Activated T-helper 17 cell treated with anti-CD3 and anti-CD28 coated beads, Interleukin-2, amount 50 U/mL, for 72 hours (primary cell): Measurements from ENCODE around the gene GFM1. TPM values are rescaled to one million over a fixed set of nuclear protein-coding genes. Genes with fewer than 3 reads are reported as not detected.

Experiments used
- ATAC-seq: fragments of 150-1000 bp; cut with Tn5 transposase; replicated peaks from 2 replicates; pipeline ENCODE4 v1.10.0; 2021; ENCODE audit warnings: mild to moderate bottlenecking, moderate library complexity
- H3K27ac Mint-ChIP-seq: one replicate; pipeline ENCODE4 v1.8.0; 2022; ENCODE audit warnings: mixed read lengths
- H3K27me3 Mint-ChIP-seq: one replicate; pipeline ENCODE4 v1.8.0; 2022; ENCODE audit warnings: mixed read lengths
- H3K36me3 Mint-ChIP-seq: one replicate; pipeline ENCODE4 v1.8.0; 2022; ENCODE audit warnings: low read depth, mild to moderate bottlenecking, mixed read lengths
- H3K4me1 Mint-ChIP-seq: one replicate; pipeline ENCODE4 v1.8.0; 2022; ENCODE audit warnings: mixed read lengths
- H3K4me3 Mint-ChIP-seq: one replicate; pipeline ENCODE4 v1.8.0; 2022; ENCODE audit warnings: mild to moderate bottlenecking, mixed read lengths
- H3K9me3 Mint-ChIP-seq: one replicate; pipeline ENCODE4 v1.8.0; 2022; ENCODE audit warnings: mixed read lengths
- total RNA-seq, 2 donors: library from RNA; stranded (reverse); gene quantifications; one replicate each; pipeline ENCODE4 v1.2.3, GENCODE V29; 2022

GFM1 gene
- total RNA-seq, 2 donors from 2014 or later: 40.6 to 69.1 TPM

DNA sequence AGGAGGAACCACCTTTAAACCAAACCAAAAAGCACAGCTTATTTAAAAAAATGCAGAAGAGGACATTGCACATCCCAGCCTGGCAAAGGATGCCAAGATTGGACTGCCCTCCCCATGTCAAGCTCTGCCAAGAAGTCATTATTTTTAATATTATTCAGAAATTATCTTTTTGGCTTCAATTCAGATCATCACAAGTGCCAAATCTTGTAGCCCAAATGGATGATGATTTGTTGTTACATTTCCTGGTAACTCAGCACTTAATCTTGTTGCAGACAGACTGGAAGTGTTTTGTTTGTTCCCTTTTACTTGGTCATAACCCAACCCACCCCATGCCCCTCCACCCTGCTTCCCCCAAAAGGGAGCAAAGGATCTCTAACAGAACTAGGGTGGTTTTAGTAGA is 56.2 kb downstream of the GFM1 start:
- H3K27me3 Mint-ChIP-seq: no peaks in the 10 kb centered on the region
- no peaks in the 10 kb centered on the region for H3K9me3 Mint-ChIP-seq
- H3K36me3 Mint-ChIP-seq: peaks cover 58% of the 10 kb centered on the region
- H3K4me3 Mint-ChIP-seq: no peak overlapping the region
- no peaks in the 10 kb centered on the region for H3K4me1 Mint-ChIP-seq
- peak overlapping the region; percentile 58 for H3K27ac Mint-ChIP-seq
- no peak for ATAC-seq

DNA sequence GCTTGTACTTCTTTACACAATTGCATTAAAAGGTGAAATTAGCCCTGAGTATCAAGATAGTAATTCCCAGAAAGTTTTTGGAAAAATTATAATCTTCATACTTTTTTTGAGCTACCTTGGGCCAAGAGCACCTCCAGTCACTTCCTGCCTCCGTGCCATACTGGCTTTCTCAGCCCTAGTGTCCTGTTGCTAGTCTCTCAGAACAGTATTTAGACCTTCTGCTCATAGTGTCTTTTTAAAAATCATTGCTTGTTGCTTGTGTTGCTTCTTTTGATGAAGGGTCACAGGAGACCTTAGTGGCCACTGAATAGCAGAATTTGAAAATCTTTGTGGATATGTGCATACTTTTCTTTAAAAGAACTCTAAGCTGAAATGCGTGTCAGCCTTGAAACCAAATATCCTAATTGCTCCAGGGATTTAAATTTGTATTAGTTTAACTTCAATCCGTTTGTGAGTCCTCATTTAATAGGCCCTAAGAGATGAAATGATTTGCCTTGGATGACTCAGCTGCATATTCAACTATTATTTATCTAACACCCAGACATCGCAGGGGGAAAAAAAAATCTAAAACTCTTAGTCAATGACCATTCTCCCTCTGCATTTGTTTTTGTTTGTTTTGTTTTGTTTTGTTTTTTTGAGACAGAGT is 57.2 kb downstream of the GFM1 start:
- Mint-ChIP-seq H3K27ac (peak overlapping the region; percentile 58), H3K4me1 (no peaks in the 10 kb centered on the region)

DNA sequence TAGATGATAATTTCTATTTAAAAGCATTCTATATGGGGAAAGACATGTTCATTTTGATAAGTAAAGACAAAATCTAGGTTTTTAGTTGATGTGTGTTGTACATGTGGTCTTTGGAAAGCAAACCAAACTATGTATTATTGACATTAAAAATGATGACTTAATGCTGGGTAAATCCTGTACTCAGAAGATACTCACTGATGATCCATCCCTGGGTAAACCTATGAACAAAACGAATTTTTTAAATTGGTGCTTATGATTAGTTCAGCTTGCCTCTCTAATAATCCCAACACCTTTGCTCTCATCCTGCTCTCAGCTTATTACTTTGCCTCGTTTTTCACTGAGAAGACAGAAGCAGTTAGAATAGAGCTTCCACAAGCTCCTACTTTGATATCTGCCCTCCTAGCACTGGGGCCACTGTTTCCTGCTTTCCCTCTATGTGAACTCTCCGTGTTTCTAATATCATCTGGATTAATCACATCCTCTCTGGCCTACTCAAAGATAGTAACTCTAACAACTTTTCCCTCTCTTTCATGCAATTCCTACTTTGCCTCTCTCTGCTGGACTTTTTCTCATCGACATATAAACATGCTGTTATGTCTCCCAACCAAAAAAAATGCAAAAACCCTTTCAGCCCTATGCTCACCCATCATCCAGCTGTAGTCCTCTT is 58.6 kb downstream of the GFM1 start:
- H3K4me1 Mint-ChIP-seq: no peaks in the 10 kb centered on the region
- peaks cover 70% of the 10 kb centered on the region for H3K36me3 Mint-ChIP-seq
- no peaks in the 10 kb centered on the region for H3K9me3 Mint-ChIP-seq
- ATAC-seq: no peak
- peak overlapping the region; percentile 9 for H3K27ac Mint-ChIP-seq
- no peak overlapping the region for H3K4me3 Mint-ChIP-seq
- no peaks in the 10 kb centered on the region for H3K27me3 Mint-ChIP-seq

More for the DNA sequence above, 57.2 kb downstream of the GFM1 start:
- no peak for ATAC-seq
- Mint-ChIP-seq H3K27me3 (no peaks in the 10 kb centered on the region), H3K9me3 (no peaks in the 10 kb centered on the region), H3K4me3 (no peak overlapping the region), H3K36me3 (peaks cover 62% of the 10 kb centered on the region)

DNA sequence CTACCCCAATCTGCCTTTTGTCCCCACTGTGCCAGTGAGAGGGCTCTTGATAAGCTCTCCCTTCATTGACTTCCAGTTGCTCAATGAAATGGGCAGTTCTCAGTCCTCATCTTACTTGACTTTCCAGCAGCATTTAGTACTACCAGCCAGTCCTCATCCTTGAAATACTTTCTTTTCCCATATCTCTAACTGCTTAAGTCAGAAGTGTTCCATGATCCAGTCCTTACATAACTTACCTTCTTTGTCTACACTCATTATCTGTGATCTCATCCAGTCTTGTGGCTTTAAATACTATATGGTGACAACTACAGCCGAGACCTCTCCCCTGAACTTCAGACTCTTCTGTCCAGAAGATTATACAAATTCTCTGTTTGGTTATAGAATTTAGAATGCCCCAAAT is 59.2 kb downstream of the GFM1 start:
- no peaks in the 10 kb centered on the region for H3K27me3 Mint-ChIP-seq
- no peak for ATAC-seq
- H3K27ac Mint-ChIP-seq: peak overlapping the region; percentile 9
- no peaks in the 10 kb centered on the region for H3K4me1 Mint-ChIP-seq
- peaks cover 70% of the 10 kb centered on the region for H3K36me3 Mint-ChIP-seq
- H3K9me3 Mint-ChIP-seq: no peaks in the 10 kb centered on the region
- no peak overlapping the region for H3K4me3 Mint-ChIP-seq

DNA sequence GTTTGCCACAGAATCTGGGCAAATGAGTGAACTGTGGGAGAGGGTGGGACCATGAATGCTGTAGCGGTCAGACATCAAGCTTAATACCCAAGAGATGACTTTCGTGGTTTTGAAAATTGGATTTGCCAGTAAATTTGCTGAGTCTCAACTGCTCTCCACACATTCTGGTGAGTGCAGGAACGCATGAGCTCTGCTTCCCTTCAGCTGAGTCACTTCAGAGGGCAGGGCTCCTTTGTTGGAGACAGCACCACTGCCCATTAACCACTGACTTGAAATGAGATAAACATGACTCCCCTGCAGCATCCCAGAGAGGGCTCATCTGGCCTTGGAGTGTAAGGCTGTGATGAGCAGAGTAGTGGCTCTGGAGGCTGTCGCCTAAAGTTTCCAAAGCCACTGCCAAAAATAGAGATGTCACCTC is 65.3 kb downstream of the GFM1 start:
- Mint-ChIP-seq H3K27ac (no peak overlapping the region), H3K4me1 (peaks cover 5% of the 10 kb centered on the region), H3K36me3 (peaks cover 80% of the 10 kb centered on the region), H3K4me3 (no peak overlapping the region), H3K27me3 (no peaks in the 10 kb centered on the region), H3K9me3 (no peaks in the 10 kb centered on the region)
- no peak for ATAC-seq

DNA sequence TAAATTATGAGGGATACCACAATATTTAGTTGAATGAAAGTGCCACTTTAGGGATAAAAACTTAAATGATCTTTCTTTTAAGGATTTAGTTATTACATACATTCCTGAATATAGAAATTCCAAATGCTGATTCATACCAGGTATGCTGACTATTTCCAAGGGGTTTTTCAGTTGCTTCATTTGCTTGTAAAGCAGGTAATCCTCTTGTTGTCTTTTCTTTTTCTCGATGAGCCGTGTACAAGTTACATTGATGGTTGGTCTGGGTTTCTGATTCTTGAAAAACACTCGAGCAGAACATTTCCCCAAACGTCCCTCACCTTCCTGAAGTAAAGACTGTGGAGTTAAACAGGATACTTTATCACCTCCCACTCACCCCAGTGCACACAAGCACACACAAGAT is 66.3 kb downstream of the GFM1 start:
- H3K36me3 Mint-ChIP-seq: peaks cover 74% of the 10 kb centered on the region
- no peak for ATAC-seq
- no peak overlapping the region for H3K27ac Mint-ChIP-seq
- peaks cover 5% of the 10 kb centered on the region for H3K4me1 Mint-ChIP-seq
- no peak overlapping the region for H3K4me3 Mint-ChIP-seq
- H3K9me3 Mint-ChIP-seq: no peaks in the 10 kb centered on the region
- no peaks in the 10 kb centered on the region for H3K27me3 Mint-ChIP-seq

DNA sequence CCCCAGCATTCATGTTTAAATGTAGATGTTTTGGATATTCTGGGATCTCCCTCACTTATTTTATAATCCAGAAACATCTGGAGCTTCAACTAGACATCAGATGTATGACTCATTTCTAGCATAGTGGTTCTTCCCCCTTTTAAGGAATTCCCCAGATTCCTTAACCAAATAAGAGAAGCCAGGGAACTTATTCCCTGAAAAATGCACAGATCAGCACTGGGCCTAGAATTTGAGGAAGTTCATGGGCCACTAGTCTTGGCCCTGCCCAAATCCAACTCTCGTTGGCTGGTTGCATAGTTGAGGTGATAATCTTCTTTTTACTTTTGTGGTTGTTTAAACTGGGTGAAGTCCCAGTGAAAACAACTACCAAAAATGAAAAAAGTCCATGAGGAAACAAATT is 67.6 kb downstream of the GFM1 start:
- Mint-ChIP-seq H3K4me1 (peaks cover 5% of the 10 kb centered on the region), H3K27me3 (no peaks in the 10 kb centered on the region), H3K4me3 (no peak overlapping the region), H3K27ac (peak overlapping the region; percentile 69), H3K36me3 (peaks cover 63% of the 10 kb centered on the region), H3K9me3 (no peaks in the 10 kb centered on the region)
- ATAC-seq: peak; percentile 24

DNA sequence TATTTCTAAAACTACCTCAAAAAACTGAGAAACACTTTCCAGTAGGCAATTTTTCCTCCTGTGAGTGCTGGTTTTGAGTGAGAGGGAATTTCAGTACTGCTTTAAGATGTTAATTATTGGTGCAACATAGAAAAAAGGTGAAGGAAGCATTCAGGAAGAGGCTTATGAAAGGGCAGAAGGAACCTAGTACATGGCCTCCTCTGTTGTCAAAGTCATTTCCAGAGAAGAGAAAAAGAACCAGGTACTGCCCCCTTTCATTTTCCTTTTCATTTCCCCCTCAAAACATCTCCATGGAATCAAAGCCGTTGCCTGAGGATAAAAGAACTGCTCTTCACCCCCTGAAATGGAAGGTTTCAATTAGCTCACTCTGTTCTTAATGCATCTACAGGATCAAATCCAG is 68.1 kb downstream of the GFM1 start:
- ATAC-seq: peak; percentile 28
- H3K27me3 Mint-ChIP-seq: no peaks in the 10 kb centered on the region
- peaks cover 57% of the 10 kb centered on the region for H3K36me3 Mint-ChIP-seq
- peak overlapping the region; percentile 69 for H3K27ac Mint-ChIP-seq
- H3K4me1 Mint-ChIP-seq: peaks cover 10% of the 10 kb centered on the region
- H3K9me3 Mint-ChIP-seq: no peaks in the 10 kb centered on the region
- no peak overlapping the region for H3K4me3 Mint-ChIP-seq

DNA sequence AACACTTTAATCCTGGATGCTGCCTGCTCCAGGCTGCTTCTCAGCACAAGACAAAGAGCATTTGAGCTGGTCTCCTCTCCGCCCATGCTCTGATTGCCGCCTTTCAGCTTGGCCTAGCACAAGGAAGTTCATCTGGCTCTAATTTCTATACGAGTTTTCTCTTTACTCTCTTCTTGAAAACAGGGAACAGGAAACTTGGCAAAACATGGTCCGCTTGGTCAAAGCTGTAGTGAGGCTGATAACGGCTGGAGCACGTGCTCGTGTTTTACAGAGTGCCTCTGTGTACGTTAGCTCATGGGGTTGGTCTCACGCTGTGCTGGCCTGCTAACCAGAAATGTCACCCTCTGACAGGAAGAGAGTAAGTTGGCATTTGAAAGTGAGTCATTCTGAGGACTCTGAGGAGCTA is 68.8 kb downstream of the GFM1 start:
- Mint-ChIP-seq H3K9me3 (no peaks in the 10 kb centered on the region), H3K4me1 (peaks cover 13% of the 10 kb centered on the region), H3K27me3 (no peaks in the 10 kb centered on the region), H3K4me3 (no peak overlapping the region), H3K27ac (peak overlapping the region; percentile 39), H3K36me3 (peaks cover 51% of the 10 kb centered on the region)
- peak; percentile 66 for ATAC-seq

DNA sequence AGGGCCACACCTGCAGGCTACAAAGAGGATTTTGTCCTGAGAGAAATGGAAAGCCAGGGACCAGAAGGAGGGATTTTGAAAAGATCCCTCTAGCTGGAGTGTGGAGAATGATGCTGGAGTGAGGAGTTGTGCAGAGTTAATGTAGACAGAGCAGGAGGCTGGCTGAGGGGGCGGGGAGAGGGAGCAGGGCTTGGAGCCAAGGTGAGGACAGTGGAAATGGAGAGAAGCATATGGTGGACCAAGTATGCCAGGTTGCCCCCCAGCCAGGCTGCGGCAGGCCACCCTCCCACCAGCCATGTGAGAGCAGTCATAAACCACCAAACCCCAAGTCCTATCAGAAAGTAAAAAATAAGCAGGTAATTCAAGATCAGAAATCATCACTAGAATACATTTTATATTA is 73.2 kb downstream of the GFM1 start:
- H3K27ac Mint-ChIP-seq: peak overlapping the region; percentile 77
- H3K36me3 Mint-ChIP-seq: peaks cover 7% of the 10 kb centered on the region
- no peaks in the 10 kb centered on the region for H3K27me3 Mint-ChIP-seq
- peaks cover 26% of the 10 kb centered on the region for H3K4me1 Mint-ChIP-seq
- no peaks in the 10 kb centered on the region for H3K9me3 Mint-ChIP-seq
- no peak overlapping the region for H3K4me3 Mint-ChIP-seq
- no peak for ATAC-seq

DNA sequence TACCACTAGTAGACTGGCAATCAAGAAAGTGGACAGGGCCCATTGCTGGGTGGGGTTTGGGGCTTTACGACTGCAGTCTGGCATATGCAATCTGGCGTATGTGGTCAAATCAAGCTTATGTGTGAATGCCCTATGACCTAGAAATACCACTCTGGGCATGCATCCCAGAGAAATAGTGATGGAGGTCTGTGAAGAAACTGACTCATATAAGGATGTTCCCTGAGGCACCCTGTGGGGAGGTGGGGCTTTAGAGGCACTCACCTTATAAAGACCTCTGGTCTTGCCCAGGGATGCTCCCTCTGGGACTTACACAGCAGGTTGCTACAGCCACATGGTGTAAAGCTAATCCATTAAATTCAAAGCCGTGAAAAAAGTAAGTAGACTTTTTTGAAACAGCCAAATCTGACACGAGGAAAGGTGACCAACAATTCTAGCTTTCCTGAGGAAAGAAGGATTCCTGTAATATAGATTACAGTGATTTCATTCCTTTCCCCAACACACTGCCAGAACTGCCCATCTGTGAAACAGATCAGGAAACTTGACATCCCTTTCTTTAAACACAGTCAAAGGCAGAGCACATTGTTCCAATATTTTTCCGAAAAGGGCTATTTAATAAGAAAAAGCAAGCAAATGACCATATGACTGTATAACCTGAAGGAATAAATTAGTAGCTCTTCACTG is 74.3 kb downstream of the GFM1 start:
- Mint-ChIP-seq H3K4me1 (peaks cover 34% of the 10 kb centered on the region), H3K9me3 (no peaks in the 10 kb centered on the region), H3K36me3 (peaks cover 5% of the 10 kb centered on the region), H3K27me3 (no peaks in the 10 kb centered on the region), H3K27ac (no peak overlapping the region), H3K4me3 (no peak overlapping the region)
- ATAC-seq: no peak

DNA sequence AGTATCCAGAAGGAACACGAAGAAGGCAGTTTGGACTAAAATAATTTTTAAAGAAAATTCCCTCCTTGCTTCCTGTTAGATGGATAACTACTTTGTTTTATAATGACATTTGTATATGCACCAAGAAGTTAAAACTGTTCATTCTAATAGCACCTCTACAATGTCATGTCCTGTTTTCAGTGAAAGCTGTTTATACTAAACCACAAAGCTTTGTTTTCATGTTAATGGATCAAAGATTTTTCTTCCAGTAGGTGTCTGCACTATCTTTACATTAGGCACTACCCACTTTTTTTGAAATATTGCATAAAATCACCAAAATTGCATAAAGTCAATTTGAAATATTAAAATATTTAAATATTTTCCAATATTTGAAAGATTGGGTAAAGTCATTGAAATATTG is 77.8 kb downstream of the GFM1 start:
- no peaks in the 10 kb centered on the region for H3K27me3 Mint-ChIP-seq
- H3K27ac Mint-ChIP-seq: peak overlapping the region; percentile 84
- peaks cover 5% of the 10 kb centered on the region for H3K36me3 Mint-ChIP-seq
- peak overlapping the region; percentile 76 for H3K4me3 Mint-ChIP-seq
- H3K4me1 Mint-ChIP-seq: peaks cover 41% of the 10 kb centered on the region
- ATAC-seq: no peak
- no peaks in the 10 kb centered on the region for H3K9me3 Mint-ChIP-seq

DNA sequence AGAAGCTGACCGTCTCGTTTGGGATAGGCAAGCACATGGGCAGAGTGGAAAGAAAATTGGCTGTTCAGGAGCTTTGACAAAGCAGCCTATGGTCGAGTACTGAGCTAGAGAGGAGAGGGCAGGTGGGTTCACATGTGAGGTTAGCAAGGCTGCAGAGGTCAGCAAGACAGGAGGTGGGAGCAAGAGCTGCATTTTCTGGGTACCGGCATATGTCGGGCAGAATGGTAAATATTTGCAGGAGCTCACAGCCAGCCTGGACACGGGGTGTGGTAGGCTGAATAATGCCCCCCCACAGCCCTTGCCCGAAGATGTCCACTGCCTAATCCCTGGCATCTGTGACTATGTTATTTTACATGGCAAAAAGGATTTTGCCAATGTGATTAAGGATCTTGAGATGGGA is 79.7 kb downstream of the GFM1 start:
- H3K4me1 Mint-ChIP-seq: peaks cover 35% of the 10 kb centered on the region
- peak overlapping the region; percentile 98 for H3K27ac Mint-ChIP-seq

DNA sequence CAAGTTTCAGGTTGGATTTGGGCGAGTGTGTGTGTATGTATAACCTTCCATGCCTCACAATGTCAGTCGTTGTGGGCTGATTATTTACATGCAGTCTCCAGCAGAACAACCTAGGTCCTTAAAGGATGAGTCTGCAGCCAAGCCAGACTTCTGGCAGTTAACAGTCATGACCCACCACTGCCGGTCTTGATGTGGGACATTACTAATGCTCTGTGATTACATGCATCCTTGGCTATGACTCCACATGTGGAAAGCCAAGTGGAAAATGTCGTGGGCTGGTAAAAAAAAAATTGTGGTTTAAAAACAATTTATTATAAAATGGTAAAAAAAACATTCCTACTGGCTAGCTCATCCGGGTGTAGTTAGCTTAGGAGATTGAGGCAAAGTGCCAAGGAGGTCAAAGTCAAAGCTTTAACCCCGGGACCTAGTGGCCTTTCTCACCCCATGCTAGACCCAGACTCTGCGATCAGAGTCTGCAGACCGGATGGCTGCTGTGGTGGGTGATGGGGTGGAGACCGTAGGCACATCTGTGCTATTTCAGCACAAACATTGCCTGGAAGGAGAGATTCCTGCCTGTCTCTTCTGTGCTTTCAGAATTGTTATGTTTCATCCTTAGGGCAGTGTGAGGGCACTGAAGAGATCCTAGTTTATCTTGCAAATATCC is 81.2 kb downstream of the GFM1 start:
- Mint-ChIP-seq H3K4me1 (peaks cover 34% of the 10 kb centered on the region), H3K27me3 (no peaks in the 10 kb centered on the region), H3K36me3 (peaks cover 5% of the 10 kb centered on the region), H3K9me3 (no peaks in the 10 kb centered on the region), H3K4me3 (peak overlapping the region; percentile 22), H3K27ac (peak overlapping the region; percentile 98)
- ATAC-seq: peak; percentile 81

More for the DNA sequence above, 79.7 kb downstream of the GFM1 start:
- Mint-ChIP-seq H3K36me3 (peaks cover 5% of the 10 kb centered on the region), H3K27me3 (no peaks in the 10 kb centered on the region), H3K4me3 (no peak overlapping the region), H3K9me3 (no peaks in the 10 kb centered on the region)
- no peak for ATAC-seq
